ENCODE results near the gene TRIM50.
"Not testable (repeated sequence)": the region's sequence is repeated elsewhere in the genome, so short reads cannot be mapped to it uniquely, and the experiment has no call there.

GRCh38 chr7:73319541-73319940 lies 8.3 kb downstream of the TRIM50 start:
- not testable (repeated sequence) for TF ChIP-seq CTCF (IDR thresholded peaks at IDR 0.05; ENCODE audit: poor library complexity); EZH2phosphoT487 (IDR thresholded peaks at IDR 0.05; ENCODE audit: low read depth, severe bottlenecking, unreplicated experiment); EZH2 (IDR thresholded peaks at IDR 0.05; ENCODE audit: borderline replicate concordance)

Measured in hepatocyte (in vitro differentiated cells).